H9 (cell line): ENCODE measurements around the gene ATP11C. TPM values are rescaled to one million over a fixed set of nuclear protein-coding genes. Genes with fewer than 3 reads are reported as not detected.

Experiments used
- DNase-seq: peaks from one replicate; pipeline ENCODE4 v3.0.0-alpha.2; 2017
- H2AFZ ChIP-seq: one replicate; pipeline ENCODE4 v1.6.1; 2013; ENCODE audit warnings: mild to moderate bottlenecking, low read length, control low read depth, moderate library complexity
- H2AK5ac ChIP-seq: 2 replicates; pipeline ENCODE4 v1.6.1; 2013; ENCODE audit warnings: low read length, control low read depth, mixed read lengths; ENCODE audit not compliant: insufficient read length
- H2BK120ac ChIP-seq: one replicate; pipeline ENCODE4 v1.6.1; 2013; ENCODE audit warnings: low read depth, mild to moderate bottlenecking, low read length, control low read depth, inconsistent platforms; ENCODE audit not compliant: poor library complexity, severe bottlenecking
- H2BK12ac ChIP-seq: 2 replicates; pipeline ENCODE4 v1.6.1; 2013; ENCODE audit warnings: low read length, control low read depth, mixed read lengths, low read depth; ENCODE audit not compliant: insufficient read length
- H2BK15ac ChIP-seq: 2 replicates; pipeline ENCODE4 v1.6.1; 2013; ENCODE audit warnings: low read depth, low read length, control low read depth
- H2BK20ac ChIP-seq: one replicate; pipeline ENCODE4 v1.6.1; 2013; ENCODE audit warnings: low read depth, mild to moderate bottlenecking, low read length, control low read depth, inconsistent platforms; ENCODE audit not compliant: poor library complexity, severe bottlenecking
- H2BK5ac ChIP-seq: 2 replicates; pipeline ENCODE4 v1.6.1; 2013; ENCODE audit warnings: low read length, control low read depth, mixed read lengths; ENCODE audit not compliant: insufficient read length
- H3K14ac ChIP-seq: 2 replicates; pipeline ENCODE4 v1.6.1; 2013; ENCODE audit warnings: low read length, control low read depth; ENCODE audit not compliant: insufficient read depth
- H3K18ac ChIP-seq: 2 replicates; pipeline ENCODE4 v1.6.1; 2013; ENCODE audit warnings: low read depth, mild to moderate bottlenecking, mixed read lengths, low read length, control low read depth; ENCODE audit not compliant: insufficient read length
- H3K23ac ChIP-seq: 2 replicates; pipeline ENCODE4 v1.6.1; 2013; ENCODE audit warnings: low read length, control low read depth, mixed read lengths, low read depth; ENCODE audit not compliant: insufficient read length
- H3K23me2 ChIP-seq: 2 replicates; pipeline ENCODE4 v1.6.1; 2013; ENCODE audit warnings: low read depth, mild to moderate bottlenecking, mixed read lengths, low read length, control low read depth; ENCODE audit not compliant: insufficient read length, poor library complexity, severe bottlenecking
- H3K27ac ChIP-seq: 2 replicates; pipeline ENCODE4 v1.5.1; 2013; ENCODE audit warnings: low read length, control low read depth, mixed read lengths, low read depth; ENCODE audit not compliant: insufficient read length
- H3K27me3 ChIP-seq: 2 replicates; pipeline ENCODE4 v1.6.1; 2013; ENCODE audit warnings: low read length, control low read depth, inconsistent platforms; ENCODE audit not compliant: insufficient read depth
- H3K4ac ChIP-seq: 2 replicates; pipeline ENCODE4 v1.6.1; 2013; ENCODE audit warnings: low read depth, mild to moderate bottlenecking, control low read depth, inconsistent platforms, low read length, moderate library complexity
- H3K4me1 ChIP-seq: 2 replicates; pipeline ENCODE4 v1.6.1; 2013; ENCODE audit warnings: low read length, control low read depth, inconsistent platforms; ENCODE audit not compliant: insufficient read depth
- H3K4me2 ChIP-seq: 2 replicates; pipeline ENCODE4 v1.6.1; 2013; ENCODE audit warnings: low read length, control low read depth, mixed read lengths; ENCODE audit not compliant: insufficient read length, insufficient read depth
- H3K56ac ChIP-seq: 2 replicates; pipeline ENCODE4 v1.6.1; 2013; ENCODE audit warnings: low read depth, mild to moderate bottlenecking, mixed read lengths, low read length, control low read depth; ENCODE audit not compliant: insufficient read length
- H3K79me1 ChIP-seq: 2 replicates; pipeline ENCODE4 v1.6.1; 2013; ENCODE audit warnings: low read depth, mild to moderate bottlenecking, moderate library complexity, low read length, control low read depth, inconsistent platforms; ENCODE audit not compliant: insufficient read depth, poor library complexity, severe bottlenecking
- H3K79me2 ChIP-seq: 2 replicates; pipeline ENCODE4 v1.6.1; 2013; ENCODE audit warnings: low read length, control low read depth, inconsistent platforms; ENCODE audit not compliant: insufficient read depth
- H3K9ac ChIP-seq: 2 replicates; pipeline ENCODE4 v1.6.1; 2013; ENCODE audit warnings: low read length, control low read depth, mixed read lengths; ENCODE audit not compliant: insufficient read length; ENCODE audit errors: extremely low read depth
- H3K9me3 ChIP-seq: one replicate; pipeline ENCODE4 v1.6.1; 2013; ENCODE audit warnings: low read depth, low read length, inconsistent platforms; ENCODE audit not compliant: control insufficient read depth
- H3T11ph ChIP-seq: one replicate; pipeline ENCODE4 v1.6.1; 2013; ENCODE audit warnings: mild to moderate bottlenecking, low read length, control low read depth, inconsistent platforms
- H4K20me1 ChIP-seq: one replicate; pipeline ENCODE4 v1.6.1; 2013; ENCODE audit not compliant: control insufficient read depth, insufficient read length, insufficient read depth
- H4K5ac ChIP-seq: 2 replicates; pipeline ENCODE4 v1.6.1; 2013; ENCODE audit warnings: low read depth, mild to moderate bottlenecking, mixed read lengths, low read length, control low read depth; ENCODE audit not compliant: insufficient read length
- H4K8ac ChIP-seq: replicated peaks from 2 replicates; pipeline ENCODE4 v1.6.1; 2013; ENCODE audit warnings: low read length, control low read depth, mixed read lengths, low read depth; ENCODE audit not compliant: insufficient read length
- H4K91ac ChIP-seq: 2 replicates; pipeline ENCODE4 v1.6.1; 2013; ENCODE audit warnings: low read depth, mild to moderate bottlenecking, moderate library complexity, mixed read lengths, low read length, control low read depth; ENCODE audit not compliant: insufficient read length
- H3K27ac Mint-ChIP-seq, 3 experiments: 2 replicates in 2 of 3; 3 replicates in 1 of 3; pipeline ENCODE4 v1.8.0; 2020 to 2021; ENCODE audit warnings: mixed read lengths in 3 of 3, mild to moderate bottlenecking in 1 of 3, moderate library complexity in 1 of 3
- H3K27me3 Mint-ChIP-seq: 2 replicates; pipeline ENCODE4 v1.8.0; 2021; ENCODE audit warnings: low read depth, mild to moderate bottlenecking, moderate library complexity, mixed read lengths
- H3K36me3 Mint-ChIP-seq, 3 experiments: 2 replicates in 2 of 3; 3 replicates in 1 of 3; pipeline ENCODE4 v1.8.0; 2020 to 2021; ENCODE audit warnings: low read depth in 3 of 3, mixed read lengths in 3 of 3; ENCODE audit not compliant: insufficient read depth in 1 of 3
- H3K4me1 Mint-ChIP-seq, 2 experiments: 2 replicates each; pipeline ENCODE4 v1.8.0; 2020; ENCODE audit warnings: mixed read lengths in 2 of 2
- H3K4me3 Mint-ChIP-seq, 2 experiments: 2 replicates in 1 of 2; 3 replicates in 1 of 2; pipeline ENCODE4 v1.8.0; 2020 to 2021; ENCODE audit warnings: mild to moderate bottlenecking in 2 of 2, mixed read lengths in 2 of 2, moderate library complexity in 1 of 2
- H3K9me3 Mint-ChIP-seq, 2 experiments: 2 replicates in 1 of 2; 3 replicates in 1 of 2; pipeline ENCODE4 v1.8.0; 2020; ENCODE audit warnings: mild to moderate bottlenecking in 2 of 2, mixed read lengths in 2 of 2, moderate library complexity in 1 of 2
- CTCF ChIP-seq: fragments of 200-600 bp; sonication (generic); conservative IDR thresholded peaks from 3 replicates; pipeline ENCODE4 v1.8.0; 2021; ENCODE audit warnings: antibody characterized with exemption, mild to moderate bottlenecking
- WGBS: extraction: QIAGEN DNeasy Blood & Tissue Kit; methylation state at CpG from one replicate; pipeline ENCODE4 v1.1.7; 2013; ENCODE audit warnings: missing lambda C conversion rate, low lambda C conversion rate, mixed read lengths; ENCODE audit not compliant: insufficient read length; ENCODE audit errors: extremely low coverage; 5-methylcytosine and 5-hydroxymethylcytosine counted together
- total RNA-seq: library from RNA; stranded (reverse); gene quantifications from 2 replicates; pipeline ENCODE4 v1.2.1, GENCODE V29; 2021

ATP11C gene
- total RNA-seq, 1 experiment from 2014 or later = 28.4 TPM

GRCh38 chrX:139759637-139760036, 173.2 kb downstream of the ATP11C start:
- Histone ChIP-seq H4K91ac (no peak overlapping the region), H4K8ac (no peak overlapping the region), H4K5ac (no peak overlapping the region), H3T11ph (no peak overlapping the region), H2AK5ac (no peak overlapping the region), H3K9ac (no peak overlapping the region), H3K14ac (no peak overlapping the region), H2BK5ac (no peak overlapping the region), H2BK20ac (no peak overlapping the region), H3K9me3 (no peaks in the 10 kb centered on the region), H3K79me2 (no peaks in the 10 kb centered on the region), H2BK12ac (no peak overlapping the region), H3K4ac (no peak overlapping the region), H3K56ac (no peak overlapping the region), H2BK15ac (no peak overlapping the region), H3K27me3 (no peaks in the 10 kb centered on the region), H2BK120ac (no peak overlapping the region), H4K20me1 (no peaks in the 10 kb centered on the region), H3K27ac (no peak overlapping the region), H3K23ac (no peak overlapping the region), H3K23me2 (no peaks in the 10 kb centered on the region), H3K4me2 (no peak overlapping the region), H3K18ac (no peak overlapping the region), H3K79me1 (no peaks in the 10 kb centered on the region), H3K4me1 (no peaks in the 10 kb centered on the region; the same call in 1 of the 2 replicates), H2AFZ (no peak overlapping the region)
- Mint-ChIP-seq H3K9me3 (peaks cover 15 to 44% of the 10 kb centered on the region in 2 experiments), H3K27ac (no peak overlapping the region), H3K4me1 (peaks cover 4 to 8% of the 10 kb centered on the region in 2 experiments; a peak in 3 of 4 replicates), H3K4me3 (no peak overlapping the region), H3K27me3 (no peaks in the 10 kb centered on the region), H3K36me3 (peaks cover 23 to 25% (median 23%) of the 10 kb centered on the region in 3 experiments)
- TF ChIP-seq CTCF = peak; percentile 70
- DNase-seq = no peak
- WGBS = no CpG with 5 or more reads among the region's 4 CpGs
